GM12801 (cell line): ENCODE measurements around the gene GJC1.

Source experiments
- TF ChIP-seq, protein P1 (sequence below): IDR thresholded peaks from one replicate; pipeline ENCODE4 v1.5.1; 2011; ENCODE audit warnings: control low read depth; ENCODE audit not compliant: insufficient read length; ENCODE audit errors: extremely low read depth

GJC1 gene

DNA sequence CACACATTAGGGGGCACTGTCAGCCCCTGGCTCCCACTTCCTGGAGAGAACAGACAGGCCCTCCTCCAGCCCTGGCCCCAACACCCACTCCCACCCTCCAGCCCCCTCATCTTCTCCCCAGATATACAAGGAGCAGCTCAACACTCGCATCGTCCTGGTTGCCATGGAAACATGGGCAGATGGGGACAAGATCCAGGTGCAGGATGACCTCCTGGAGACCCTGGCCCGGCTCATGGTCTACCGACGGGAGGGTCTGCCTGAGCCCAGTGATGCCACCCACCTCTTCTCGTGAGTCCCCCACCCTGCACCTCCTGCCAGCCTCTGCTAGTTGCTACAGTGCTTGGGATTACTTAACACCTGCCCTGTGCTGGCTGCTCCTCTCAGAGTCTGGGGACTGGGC, 56.9 kb downstream of the GJC1 start:
- TF ChIP-seq, protein P1, sequence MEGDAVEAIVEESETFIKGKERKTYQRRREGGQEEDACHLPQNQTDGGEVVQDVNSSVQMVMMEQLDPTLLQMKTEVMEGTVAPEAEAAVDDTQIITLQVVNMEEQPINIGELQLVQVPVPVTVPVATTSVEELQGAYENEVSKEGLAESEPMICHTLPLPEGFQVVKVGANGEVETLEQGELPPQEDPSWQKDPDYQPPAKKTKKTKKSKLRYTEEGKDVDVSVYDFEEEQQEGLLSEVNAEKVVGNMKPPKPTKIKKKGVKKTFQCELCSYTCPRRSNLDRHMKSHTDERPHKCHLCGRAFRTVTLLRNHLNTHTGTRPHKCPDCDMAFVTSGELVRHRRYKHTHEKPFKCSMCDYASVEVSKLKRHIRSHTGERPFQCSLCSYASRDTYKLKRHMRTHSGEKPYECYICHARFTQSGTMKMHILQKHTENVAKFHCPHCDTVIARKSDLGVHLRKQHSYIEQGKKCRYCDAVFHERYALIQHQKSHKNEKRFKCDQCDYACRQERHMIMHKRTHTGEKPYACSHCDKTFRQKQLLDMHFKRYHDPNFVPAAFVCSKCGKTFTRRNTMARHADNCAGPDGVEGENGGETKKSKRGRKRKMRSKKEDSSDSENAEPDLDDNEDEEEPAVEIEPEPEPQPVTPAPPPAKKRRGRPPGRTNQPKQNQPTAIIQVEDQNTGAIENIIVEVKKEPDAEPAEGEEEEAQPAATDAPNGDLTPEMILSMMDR = no peak

DNA sequence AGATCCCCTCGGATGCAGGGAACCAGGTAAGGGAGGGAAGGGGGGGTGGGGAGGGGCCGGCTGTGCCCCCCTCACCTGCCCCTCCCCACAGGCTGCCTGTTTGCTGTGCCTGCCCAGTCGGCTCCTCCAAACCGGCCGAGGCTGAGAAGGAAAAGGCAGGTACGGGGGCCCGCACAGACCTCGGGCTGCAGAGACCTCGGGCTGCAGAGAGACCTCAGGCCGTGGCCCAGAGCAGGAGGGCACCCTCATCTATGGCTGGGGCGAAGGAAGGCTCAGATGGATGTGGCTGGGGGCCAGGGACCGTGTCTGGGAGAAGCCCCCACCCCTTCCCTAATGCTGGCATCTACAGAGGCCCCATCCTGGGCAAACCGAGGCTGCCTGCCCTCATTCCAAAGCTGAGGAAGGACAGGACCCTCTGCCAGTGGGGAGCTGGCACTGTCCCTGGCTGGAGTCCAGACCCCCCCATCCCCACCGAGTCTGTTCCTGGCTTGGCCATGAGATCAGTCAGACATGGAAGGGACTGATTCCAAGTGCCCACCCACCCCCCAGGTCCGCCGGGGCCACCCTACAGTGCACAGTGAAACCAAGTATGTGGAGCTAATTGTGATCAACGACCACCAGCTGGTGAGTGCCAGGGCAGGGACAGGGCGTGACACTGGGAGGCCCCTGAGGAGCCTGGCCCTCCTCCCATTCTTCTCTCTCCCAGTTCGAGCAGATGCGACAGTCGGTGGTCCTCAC, 57.6 kb downstream of the GJC1 start:
- TF ChIP-seq, protein P1 = no peak

DNA sequence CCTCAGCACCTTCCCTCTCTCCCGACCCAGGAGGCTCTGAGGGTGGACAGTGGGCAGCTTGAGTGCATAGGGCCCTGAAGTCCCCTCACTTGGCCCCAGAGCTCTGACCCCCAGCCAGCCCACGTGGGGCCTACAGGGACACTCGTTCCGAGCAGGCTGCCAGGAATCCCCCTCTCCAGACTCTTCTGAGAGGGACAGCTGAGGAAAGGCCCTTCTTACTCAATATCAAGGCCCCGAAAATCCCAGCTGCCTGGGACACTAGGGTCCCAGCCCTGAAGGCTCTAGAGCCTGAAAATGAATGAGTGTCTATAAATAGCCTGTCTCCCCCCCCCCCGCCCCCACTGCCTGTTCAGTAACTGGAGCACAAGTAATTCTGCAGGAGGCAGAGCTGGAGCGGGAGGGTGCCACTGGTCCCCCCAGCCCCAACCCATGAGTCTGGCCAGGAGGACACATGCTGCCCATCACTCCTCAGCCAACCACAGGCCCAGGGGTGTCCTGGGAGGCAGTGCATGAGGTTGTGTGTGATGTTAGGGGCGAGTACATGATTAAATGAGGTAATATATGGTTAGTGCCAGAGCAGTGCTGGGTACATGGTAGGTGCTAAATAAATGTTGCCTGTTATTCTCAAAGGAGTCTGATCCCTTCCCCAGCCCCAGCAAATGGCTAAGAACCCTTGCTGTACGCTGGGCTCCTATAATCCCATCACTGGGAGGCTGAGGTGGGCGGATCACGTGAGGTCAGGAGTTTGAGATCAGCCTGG, 59.7 kb downstream of the GJC1 start:
- TF ChIP-seq, protein P1 = no peak

DNA sequence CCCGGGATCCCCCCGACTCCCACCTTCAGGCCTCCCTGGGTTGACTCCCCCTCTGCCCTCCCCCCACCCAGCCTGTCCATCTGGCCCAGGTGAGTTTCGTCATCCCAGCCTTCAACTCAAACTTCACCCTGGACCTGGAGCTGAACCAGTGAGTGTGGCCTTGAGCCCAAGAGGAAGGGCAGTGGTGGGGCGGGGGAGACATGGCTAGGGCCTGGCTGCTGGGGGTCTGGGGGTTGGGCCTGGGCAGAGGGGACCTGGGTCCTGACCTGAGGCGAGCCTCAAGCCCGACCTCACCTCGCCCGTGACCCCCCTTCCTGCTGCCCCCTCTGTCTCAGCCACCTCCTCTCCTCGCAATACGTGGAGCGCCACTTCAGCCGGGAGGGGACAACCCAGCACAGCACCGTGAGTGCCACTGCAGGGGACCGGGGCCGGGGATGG, 60.4 kb downstream of the GJC1 start:
- TF ChIP-seq, protein P1 = no peak

DNA sequence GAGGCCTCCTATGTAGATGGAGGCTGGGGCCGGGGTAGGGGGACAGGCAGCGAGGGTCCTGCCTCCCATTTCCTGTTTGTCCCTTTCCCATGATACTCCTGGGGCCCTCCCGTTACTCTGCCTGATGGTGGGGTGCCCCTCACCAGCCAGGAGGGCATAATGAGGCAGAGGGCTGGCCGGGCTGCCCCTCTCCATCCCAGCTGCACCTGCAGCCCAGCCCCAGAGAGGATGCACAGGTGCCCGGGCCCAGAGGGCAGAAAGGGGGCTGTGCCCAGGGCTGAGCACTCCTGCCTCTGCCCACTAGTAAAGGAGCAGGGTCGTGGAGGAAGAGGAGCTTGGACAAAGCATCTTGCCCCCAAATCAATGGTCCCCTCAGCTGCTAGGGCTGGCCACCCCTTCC, 60.9 kb downstream of the GJC1 start:
- TF ChIP-seq, protein P1 = no peak

DNA sequence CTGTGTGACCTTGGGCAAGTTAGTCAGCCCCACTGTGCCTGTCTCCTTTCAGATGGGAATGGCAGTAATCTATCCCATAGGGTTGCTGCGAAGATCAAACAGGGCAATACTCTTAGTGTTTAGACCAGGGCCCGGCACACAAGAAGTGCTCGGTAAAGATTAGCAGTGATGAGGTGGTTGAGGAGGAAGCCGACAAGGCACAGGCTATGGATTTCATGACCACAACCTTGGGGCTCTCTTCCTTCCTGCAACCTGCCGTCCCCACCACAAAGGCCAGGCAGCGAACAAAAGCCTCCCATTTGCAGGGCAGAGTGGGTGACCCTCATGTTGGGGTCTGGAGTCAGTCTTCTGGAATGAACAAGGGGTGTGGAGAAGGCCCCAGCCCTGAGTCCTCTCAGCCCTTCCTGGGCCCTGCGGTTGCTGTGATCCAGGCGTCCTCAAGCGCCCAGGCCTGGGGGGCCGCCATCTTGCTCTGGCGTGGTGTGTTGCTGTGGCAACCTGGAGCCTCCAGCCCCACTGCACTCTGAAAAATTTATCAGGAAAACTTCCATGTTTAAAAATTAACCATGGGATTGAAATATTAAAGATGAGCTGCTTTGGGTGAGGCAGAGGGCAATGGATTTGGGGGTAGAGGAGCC, 61.5 kb downstream of the GJC1 start:
- TF ChIP-seq, protein P1 = no peak

DNA sequence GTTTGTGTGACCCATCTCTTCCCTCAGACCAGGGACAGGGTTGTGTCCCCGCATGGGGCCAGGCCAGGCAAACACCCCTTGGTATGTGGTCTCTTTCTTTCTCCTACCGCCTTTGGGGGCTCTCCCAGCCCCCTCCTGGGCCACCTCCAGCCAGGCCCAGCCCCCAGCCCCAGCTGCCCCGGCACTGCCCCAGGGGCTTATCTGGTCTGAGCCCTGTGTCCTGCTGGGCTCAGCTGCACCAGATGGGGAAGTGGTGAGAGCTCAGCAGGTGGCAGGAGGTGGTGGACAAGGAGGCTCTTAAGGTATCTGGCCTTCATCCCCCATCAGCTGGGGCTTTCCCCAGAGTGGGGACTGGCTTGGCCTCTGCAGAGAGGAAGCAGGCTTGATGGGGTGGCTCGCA, 62.6 kb downstream of the GJC1 start:
- TF ChIP-seq, protein P1 = no peak
